Skeletal muscle tissue (tissue), 4 donors: Measurements from ENCODE around the gene CTSF. TPM values are rescaled to one million over a fixed set of nuclear protein-coding genes. Genes with fewer than 3 reads are reported as not detected.
A peak's percentile ranks its signal among the peaks of the same experiment; 100 is the strongest.

Source experiments
- H3K27ac ChIP-seq: one replicate; pipeline ENCODE4 v1.7.0; 2013; ENCODE audit warnings: mild to moderate bottlenecking, low read depth, low read length, inconsistent platforms
- H3K27me3 ChIP-seq, 3 donors: one replicate each; pipeline ENCODE4 v1.7.0; 2013; ENCODE audit warnings: low read length in 3 of 3; ENCODE audit not compliant: control insufficient read depth in 3 of 3, insufficient read depth in 3 of 3
- H3K36me3 ChIP-seq, 3 donors: one replicate each; pipeline ENCODE4 v1.7.0; 2013; ENCODE audit warnings: low read length in 3 of 3; ENCODE audit not compliant: control insufficient read depth in 3 of 3, insufficient read depth in 3 of 3
- H3K4me1 ChIP-seq, 3 donors: one replicate each; pipeline ENCODE4 v1.7.0; 2013; ENCODE audit warnings: low read length in 3 of 3, mild to moderate bottlenecking in 3 of 3; ENCODE audit not compliant: control insufficient read depth in 3 of 3, insufficient read depth in 3 of 3
- H3K4me3 ChIP-seq, 3 donors: one replicate each; pipeline ENCODE4 v1.7.0; 2013; ENCODE audit warnings: low read length in 3 of 3
- H3K9ac ChIP-seq, 3 donors: one replicate each; pipeline ENCODE4 v1.7.0; 2013; ENCODE audit warnings: low read length in 3 of 3, mild to moderate bottlenecking in 3 of 3, moderate library complexity in 2 of 3, low read depth in 1 of 3
- H3K9me3 ChIP-seq, 3 donors: one replicate each; pipeline ENCODE4 v1.7.0; 2013; ENCODE audit warnings: low read length in 3 of 3; ENCODE audit not compliant: control insufficient read depth in 3 of 3
- total RNA-seq: library from RNA; depleted of rRNA; stranded (reverse); fragments of >200 nt; gene quantifications from one replicate; pipeline ENCODE4 v1.2.3, GENCODE V29; 2014
- donor health status: Osteomylitis.

The CTSF gene
- total RNA-seq, 1 donor from 2014 or later: 27.1 TPM

GRCh38 chr11:66604155-66604554 lies 35.7 kb upstream of the CTSF start:
- no peaks in the 10 kb centered on the region for H3K27me3 ChIP-seq
- no peaks in the 10 kb centered on the region for H3K9me3 ChIP-seq
- H3K9ac ChIP-seq: no peak overlapping the region
- no peak overlapping the region for H3K27ac ChIP-seq
- H3K4me3 ChIP-seq: no peak overlapping the region
- peaks cover 6 to 18% (median 10%) of the 10 kb centered on the region in 3 donors for H3K4me1 ChIP-seq
- H3K36me3 ChIP-seq: peaks cover 35 to 40% (median 35%) of the 10 kb centered on the region in 3 donors

- Histone ChIP-seq H3K4me3 (no peak overlapping the region), H3K27me3 (no peaks in the 10 kb centered on the region), H3K4me1 (peaks cover 6 to 18% (median 10%) of the 10 kb centered on the region in 3 donors), H3K36me3 (peaks cover 37 to 45% (median 41%) of the 10 kb centered on the region in 3 donors), H3K9me3 (no peaks in the 10 kb centered on the region), H3K9ac (no peak overlapping the region), H3K27ac (no peak overlapping the region)
Measured at GRCh38 chr11:66603072-66603471, 34.7 kb upstream of the CTSF start.

GRCh38 chr11:66600631-66601233 lies 32.3 kb upstream of the CTSF start:
- Histone ChIP-seq H3K27ac (no peak overlapping the region), H3K9ac (no peak overlapping the region)

GRCh38 chr11:66600219-66600618 lies 31.8 kb upstream of the CTSF start:
- Histone ChIP-seq H3K36me3 (peaks cover 24 to 34% (median 28%) of the 10 kb centered on the region in 3 donors), H3K9ac (no peak overlapping the region)

More at GRCh38 chr11:66600631-66601233, 32.3 kb upstream of the CTSF start:
- Histone ChIP-seq H3K36me3 (peaks cover 29 to 36% (median 33%) of the 10 kb centered on the region in 3 donors), H3K9me3 (no peaks in the 10 kb centered on the region), H3K27me3 (no peaks in the 10 kb centered on the region), H3K4me1 (peaks cover 6 to 18% (median 10%) of the 10 kb centered on the region in 3 donors), H3K4me3 (no peak overlapping the region)

GRCh38 chr11:66598993-66599392 lies 30.6 kb upstream of the CTSF start:
- Histone ChIP-seq H3K4me1 (peaks cover 10 to 25% (median 18%) of the 10 kb centered on the region in 3 donors), H3K27me3 (no peaks in the 10 kb centered on the region), H3K4me3 (no peak overlapping the region), H3K27ac (no peak overlapping the region), H3K9ac (no peak overlapping the region), H3K36me3 (peaks cover 16 to 26% (median 19%) of the 10 kb centered on the region in 3 donors), H3K9me3 (no peaks in the 10 kb centered on the region)

More at GRCh38 chr11:66600219-66600618, 31.8 kb upstream of the CTSF start:
- Histone ChIP-seq H3K27ac (no peak overlapping the region), H3K4me3 (no peak overlapping the region), H3K27me3 (no peaks in the 10 kb centered on the region), H3K4me1 (peaks cover 6 to 18% (median 12%) of the 10 kb centered on the region in 3 donors), H3K9me3 (no peaks in the 10 kb centered on the region)

GRCh38 chr11:66595245-66595904 lies 27.0 kb upstream of the CTSF start:
- H3K27ac ChIP-seq: no peak overlapping the region
- H3K4me3 ChIP-seq: no peak overlapping the region
- H3K27me3 ChIP-seq: no peaks in the 10 kb centered on the region
- no peaks in the 10 kb centered on the region for H3K9me3 ChIP-seq
- H3K4me1 ChIP-seq: peaks cover 19 to 30% (median 22%) of the 10 kb centered on the region in 3 donors
- H3K36me3 ChIP-seq: peaks cover 10 to 19% (median 15%) of the 10 kb centered on the region in 3 donors
- peak overlapping the region in 1 of 3 donors; percentile 25 for H3K9ac ChIP-seq

GRCh38 chr11:66593650-66594049 lies 25.2 kb upstream of the CTSF start:
- Histone ChIP-seq H3K36me3 (peaks cover 0 to 3% (median 0%) of the 10 kb centered on the region in 3 donors), H3K27ac (peak overlapping the region; percentile 81), H3K4me3 (peak overlapping the region; percentile 86 to 95 (median 88)), H3K9ac (peak overlapping the region; percentile 88 to 97 (median 92)), H3K27me3 (no peaks in the 10 kb centered on the region), H3K4me1 (peaks cover 19 to 27% (median 22%) of the 10 kb centered on the region in 3 donors), H3K9me3 (no peaks in the 10 kb centered on the region)

- peak overlapping the region; percentile 81 for H3K27ac ChIP-seq
- no peaks in the 10 kb centered on the region for H3K9me3 ChIP-seq
- H3K4me1 ChIP-seq: peaks cover 19 to 27% (median 22%) of the 10 kb centered on the region in 3 donors
- H3K4me3 ChIP-seq: peak overlapping the region; percentile 86 to 95 (median 88)
- peaks cover 0 to 2% (median 0%) of the 10 kb centered on the region in 3 donors for H3K36me3 ChIP-seq
- peak overlapping the region; percentile 88 to 97 (median 92) for H3K9ac ChIP-seq
- no peaks in the 10 kb centered on the region for H3K27me3 ChIP-seq
Measured at GRCh38 chr11:66593303-66593635, 24.9 kb upstream of the CTSF start.

GRCh38 chr11:66592457-66593302 lies 24.3 kb upstream of the CTSF start, which contains the start of the genes CCDC87 and CCS:
TSS of gene CCDC87 (minus strand) at chr11:66593063. CDS start at chr11:66593015, 48 bp downstream.
TSS of gene CCS (plus strand) at chr11:66593185. CDS start at chr11:66593262, 77 bp downstream.
- Histone ChIP-seq H3K27ac (peak within 1 kb of the TSS; percentile 81), H3K36me3 (peaks cover 0 to 2% (median 0%) of the 10 kb centered on the region in 3 donors), H3K27me3 (no peaks in the 10 kb centered on the region), H3K9me3 (no peaks in the 10 kb centered on the region), H3K4me1 (peaks cover 19 to 27% (median 22%) of the 10 kb centered on the region in 3 donors), H3K4me3 (peak within 1 kb of the TSS; percentile 86 to 95 (median 88)), H3K9ac (peak within 1 kb of the TSS; percentile 88 to 97 (median 92))
